22Rv1 (cell line): ENCODE measurements around the gene UNC5A.

ENCODE experiments used
- CTCF ChIP-seq: fragments of 450-650 bp; IDR thresholded peaks from 2 replicates; pipeline ENCODE4 v1.5.1; 2017; ENCODE audit warnings: mild to moderate bottlenecking
- ZFX ChIP-seq: fragments of 450-650 bp; IDR thresholded peaks from 2 replicates; pipeline ENCODE4 v1.6.1; 2017; ENCODE audit warnings: antibody characterized with exemption, borderline replicate concordance

GRCh38 chr5:176889321-176890280 lies 79.2 kb downstream of the UNC5A start:
- TF ChIP-seq CTCF (no peak), ZFX (no peak)
